ENCODE measurements around the gene CLDN18.

The CLDN18 gene

DNA sequence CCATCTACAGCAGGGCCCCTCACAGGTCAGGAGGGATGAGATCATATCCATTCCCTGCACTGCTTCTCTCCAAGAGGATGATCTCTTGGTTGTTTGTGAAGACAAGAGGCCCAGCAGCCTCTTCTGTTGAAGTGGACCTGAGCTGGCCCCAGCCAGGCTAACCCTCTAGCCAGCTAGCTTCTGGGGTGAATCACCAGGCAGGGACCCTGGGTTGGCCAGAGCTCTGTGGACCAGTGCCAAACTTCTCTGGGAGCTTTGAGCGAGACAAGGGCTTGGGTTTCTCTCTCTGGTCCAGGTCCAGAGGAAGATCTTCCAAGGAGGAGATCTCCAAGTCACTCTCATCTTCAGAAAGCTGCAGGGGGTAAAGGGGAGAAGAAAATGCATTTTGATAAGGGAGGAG, 52.7 kb downstream of the CLDN18 start:
- Histone ChIP-seq H3K79me2 (no peaks in the 10 kb centered on the region), H3K4me3 (ENCODE audit: low read depth, low read length) (no peak overlapping the region), H3K4me2 (ENCODE audit: low read length) (no peak overlapping the region), H3K27me3 (ENCODE audit: control insufficient read depth, insufficient read depth, low read length) (no peaks in the 10 kb centered on the region), H3K27ac (no peak overlapping the region), H3K36me3 (ENCODE audit: control insufficient read depth, insufficient read depth, low read length) (no peaks in the 10 kb centered on the region), H3K9me3 (ENCODE audit: control insufficient read depth, low read length) (no peaks in the 10 kb centered on the region), H2AFZ (no peak overlapping the region), H3K4me1 (no peaks in the 10 kb centered on the region), H3K9ac (no peak overlapping the region)
- TF ChIP-seq, protein P1, sequence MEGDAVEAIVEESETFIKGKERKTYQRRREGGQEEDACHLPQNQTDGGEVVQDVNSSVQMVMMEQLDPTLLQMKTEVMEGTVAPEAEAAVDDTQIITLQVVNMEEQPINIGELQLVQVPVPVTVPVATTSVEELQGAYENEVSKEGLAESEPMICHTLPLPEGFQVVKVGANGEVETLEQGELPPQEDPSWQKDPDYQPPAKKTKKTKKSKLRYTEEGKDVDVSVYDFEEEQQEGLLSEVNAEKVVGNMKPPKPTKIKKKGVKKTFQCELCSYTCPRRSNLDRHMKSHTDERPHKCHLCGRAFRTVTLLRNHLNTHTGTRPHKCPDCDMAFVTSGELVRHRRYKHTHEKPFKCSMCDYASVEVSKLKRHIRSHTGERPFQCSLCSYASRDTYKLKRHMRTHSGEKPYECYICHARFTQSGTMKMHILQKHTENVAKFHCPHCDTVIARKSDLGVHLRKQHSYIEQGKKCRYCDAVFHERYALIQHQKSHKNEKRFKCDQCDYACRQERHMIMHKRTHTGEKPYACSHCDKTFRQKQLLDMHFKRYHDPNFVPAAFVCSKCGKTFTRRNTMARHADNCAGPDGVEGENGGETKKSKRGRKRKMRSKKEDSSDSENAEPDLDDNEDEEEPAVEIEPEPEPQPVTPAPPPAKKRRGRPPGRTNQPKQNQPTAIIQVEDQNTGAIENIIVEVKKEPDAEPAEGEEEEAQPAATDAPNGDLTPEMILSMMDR (IDR thresholded peaks at IDR 0.05): no peak

DNA sequence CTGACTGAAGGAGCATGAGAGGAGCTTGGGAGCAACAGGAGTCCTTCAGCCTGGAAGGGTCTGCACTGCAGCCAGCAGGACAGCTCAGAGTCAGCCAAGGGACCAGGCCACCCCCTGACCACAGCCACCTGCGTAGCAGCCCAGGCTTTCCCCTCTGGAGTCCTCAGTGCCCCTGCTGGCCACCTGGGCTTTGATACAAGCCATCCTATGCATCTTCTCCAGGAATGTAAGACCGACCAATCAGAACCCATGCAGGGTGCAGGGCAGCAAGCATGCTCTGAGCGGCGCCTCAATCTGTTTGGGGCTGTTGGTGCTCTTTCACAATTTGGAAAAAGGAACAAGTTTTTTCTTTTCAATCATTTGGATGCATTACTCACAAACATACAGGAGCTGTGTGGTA, 53.5 kb downstream of the CLDN18 start:
- Histone ChIP-seq H3K27me3 (ENCODE audit: control insufficient read depth, insufficient read depth, low read length) (no peaks in the 10 kb centered on the region), H3K4me2 (ENCODE audit: low read length) (no peak overlapping the region), H3K9me3 (ENCODE audit: control insufficient read depth, low read length) (no peaks in the 10 kb centered on the region), H3K9ac (no peak overlapping the region), H3K36me3 (ENCODE audit: control insufficient read depth, insufficient read depth, low read length) (no peaks in the 10 kb centered on the region), H3K4me3 (ENCODE audit: low read depth, low read length) (no peak overlapping the region), H3K79me2 (no peaks in the 10 kb centered on the region), H2AFZ (no peak overlapping the region), H3K27ac (no peak overlapping the region), H3K4me1 (no peaks in the 10 kb centered on the region)
- TF ChIP-seq, protein P1 (IDR thresholded peaks at IDR 0.05): no peak

DNA sequence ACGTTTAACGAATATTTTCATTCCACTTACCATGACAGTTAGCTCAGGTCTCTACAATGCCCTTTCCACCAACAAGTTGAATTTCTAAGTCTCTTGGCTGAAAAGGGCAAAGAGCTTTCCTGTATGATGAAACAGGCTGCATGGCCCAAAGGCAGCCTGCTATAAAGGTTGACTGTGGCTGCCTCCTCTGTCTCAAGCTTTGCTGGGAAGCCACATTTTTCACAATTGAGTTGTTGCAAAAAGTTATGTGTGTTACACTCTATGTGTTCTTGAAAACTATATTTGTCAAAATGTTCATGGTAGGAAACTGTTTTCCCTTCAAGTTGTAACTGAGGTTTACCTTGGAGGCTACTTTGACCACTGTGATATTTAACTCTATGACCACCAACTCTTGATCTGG, 56.0 kb downstream of the CLDN18 start:
- TF ChIP-seq, protein P1 (IDR thresholded peaks at IDR 0.05): no peak
- no peak overlapping the region for H3K4me3 ChIP-seq (ENCODE audit: low read depth, low read length)
- no peak overlapping the region for H3K9ac ChIP-seq
- no peaks in the 10 kb centered on the region for H3K9me3 ChIP-seq (ENCODE audit: control insufficient read depth, low read length)
- H3K27me3 ChIP-seq (ENCODE audit: control insufficient read depth, insufficient read depth, low read length): no peaks in the 10 kb centered on the region
- H3K4me1 ChIP-seq: no peaks in the 10 kb centered on the region
- no peaks in the 10 kb centered on the region for H3K36me3 ChIP-seq (ENCODE audit: control insufficient read depth, insufficient read depth, low read length)
- no peaks in the 10 kb centered on the region for H3K79me2 ChIP-seq
- no peak overlapping the region for H3K27ac ChIP-seq
- no peak overlapping the region for H3K4me2 ChIP-seq (ENCODE audit: low read length)
- H2AFZ ChIP-seq: no peak overlapping the region

DNA sequence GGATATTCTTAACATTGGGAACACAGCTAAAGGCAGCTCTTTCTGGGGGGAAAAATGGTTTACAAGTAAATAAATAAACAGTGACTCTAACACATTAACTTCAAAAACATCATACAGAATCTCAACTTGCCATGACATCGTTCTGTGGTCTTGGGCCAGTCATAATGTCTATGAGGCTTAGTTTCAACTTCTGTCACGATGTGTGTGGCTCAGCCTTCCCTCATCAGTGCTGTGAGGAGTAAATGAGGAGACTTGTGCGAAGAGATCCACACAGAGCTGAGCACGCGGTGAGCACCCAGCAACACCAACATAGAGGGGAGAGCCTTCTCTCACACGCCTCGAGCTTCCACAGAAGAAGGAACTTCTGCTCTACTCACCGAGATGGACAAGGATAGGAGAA, 56.4 kb downstream of the CLDN18 start:
- TF ChIP-seq, protein P1 (IDR thresholded peaks at IDR 0.05): no peak
- Histone ChIP-seq H3K27me3 (ENCODE audit: control insufficient read depth, insufficient read depth, low read length) (no peaks in the 10 kb centered on the region), H3K4me1 (no peaks in the 10 kb centered on the region), H3K9ac (no peak overlapping the region), H3K9me3 (ENCODE audit: control insufficient read depth, low read length) (no peaks in the 10 kb centered on the region), H3K4me2 (ENCODE audit: low read length) (no peak overlapping the region), H3K36me3 (ENCODE audit: control insufficient read depth, insufficient read depth, low read length) (no peaks in the 10 kb centered on the region), H3K4me3 (ENCODE audit: low read depth, low read length) (no peak overlapping the region), H3K27ac (no peak overlapping the region), H3K79me2 (no peaks in the 10 kb centered on the region), H2AFZ (no peak overlapping the region)

DNA sequence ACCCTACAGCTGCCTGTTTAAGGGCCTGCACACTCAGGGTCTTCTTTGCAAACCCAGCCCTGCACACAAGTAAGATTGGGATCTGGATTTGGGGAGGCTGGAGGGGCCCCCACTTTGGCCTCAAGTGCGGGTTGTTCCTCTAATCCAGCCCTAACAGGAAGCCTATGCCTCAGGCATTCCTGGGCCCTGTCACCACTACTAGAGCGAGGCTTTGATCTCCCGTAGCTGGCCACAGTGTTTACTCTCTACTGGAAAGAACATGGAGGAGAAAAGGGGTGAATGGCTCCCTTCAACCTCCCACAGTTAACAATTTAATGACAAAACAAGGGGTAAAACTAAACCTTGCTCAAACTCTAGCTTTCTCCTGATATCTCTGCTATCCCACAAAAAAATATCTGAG, 57.0 kb downstream of the CLDN18 start:
- H2AFZ ChIP-seq: no peak overlapping the region
- H3K9ac ChIP-seq: no peak overlapping the region
- no peaks in the 10 kb centered on the region for H3K9me3 ChIP-seq (ENCODE audit: control insufficient read depth, low read length)
- H3K4me3 ChIP-seq (ENCODE audit: low read depth, low read length): no peak overlapping the region
- TF ChIP-seq, protein P1 (IDR thresholded peaks at IDR 0.05): no peak
- H3K27ac ChIP-seq: no peak overlapping the region
- H3K4me1 ChIP-seq: no peaks in the 10 kb centered on the region
- H3K36me3 ChIP-seq (ENCODE audit: control insufficient read depth, insufficient read depth, low read length): no peaks in the 10 kb centered on the region
- H3K27me3 ChIP-seq (ENCODE audit: control insufficient read depth, insufficient read depth, low read length): no peaks in the 10 kb centered on the region
- H3K4me2 ChIP-seq (ENCODE audit: low read length): no peak overlapping the region
- no peaks in the 10 kb centered on the region for H3K79me2 ChIP-seq
